Osteoblast (primary cell): ENCODE results near the gene HIPK3. TPM values are rescaled to one million over a fixed set of nuclear protein-coding genes. Genes with fewer than 3 reads are reported as not detected.
"Not testable (repeated sequence)": the region's sequence is repeated elsewhere in the genome, so short reads cannot be mapped to it uniquely, and the experiment has no call there.

Source experiments
- DNase-seq: peaks from one replicate; pipeline ENCODE4 v3.0.0; 2011; ENCODE audit warnings: low spot score, mixed read lengths; ENCODE audit not compliant: insufficient read length; ENCODE audit errors: missing footprints
- H2AFZ ChIP-seq: 2 replicates; pipeline ENCODE4 v1.6.0; 2011; ENCODE audit warnings: mild to moderate bottlenecking, low read length
- H3K27ac ChIP-seq: 2 replicates; pipeline ENCODE4 v1.5.1; 2011; ENCODE audit warnings: mild to moderate bottlenecking, low read depth, low read length, moderate library complexity
- H3K27me3 ChIP-seq: 2 replicates; pipeline ENCODE4 v1.6.0; 2012; ENCODE audit warnings: mild to moderate bottlenecking, control low read depth, inconsistent platforms, low read length, moderate library complexity; ENCODE audit not compliant: insufficient read depth
- H3K36me3 ChIP-seq: 2 replicates; pipeline ENCODE4 v1.5.1; 2011; ENCODE audit warnings: mild to moderate bottlenecking, low read length, control low read depth, moderate library complexity; ENCODE audit not compliant: insufficient read depth
- H3K4me1 ChIP-seq: 2 replicates; pipeline ENCODE4 v1.5.1; 2011; ENCODE audit warnings: mild to moderate bottlenecking, low read length, control low read depth, moderate library complexity; ENCODE audit not compliant: insufficient read depth
- H3K4me2 ChIP-seq: 2 replicates; pipeline ENCODE4 v1.6.0; 2011; ENCODE audit warnings: mild to moderate bottlenecking, low read length; ENCODE audit not compliant: insufficient read depth
- H3K4me3 ChIP-seq: fragments of 200-600 bp; sonication (generic); 3 replicates; pipeline ENCODE4 v1.5.1; 2012; ENCODE audit warnings: mild to moderate bottlenecking, low read length, inconsistent platforms; ENCODE audit not compliant: insufficient read depth
- H3K79me2 ChIP-seq: 2 replicates; pipeline ENCODE4 v1.6.0; 2012; ENCODE audit warnings: mild to moderate bottlenecking, low read length, control low read depth, inconsistent platforms; ENCODE audit not compliant: insufficient read depth
- H3K9me3 ChIP-seq: 2 replicates; pipeline ENCODE4 v1.5.1; 2011; ENCODE audit warnings: low read depth, low read length, control low read depth
- H4K20me1 ChIP-seq: 2 replicates; pipeline ENCODE4 v1.6.0; 2012; ENCODE audit warnings: mild to moderate bottlenecking, low read length, control low read depth; ENCODE audit not compliant: insufficient read depth
- CTCF ChIP-seq: IDR thresholded peaks from 2 replicates; pipeline ENCODE4 v1.5.1; 2011; ENCODE audit warnings: mild to moderate bottlenecking, low read depth, low read length, moderate library complexity; ENCODE audit errors: extremely low read depth
- total RNA-seq: library from RNA; depleted of rRNA; stranded (reverse); fragments of >200 nt; gene quantifications from 2 replicates; pipeline ENCODE4 v1.2.3, GENCODE V29; 2012

Gene HIPK3
- total RNA-seq, 1 donor = 195 TPM

- no peak overlapping the region for H2AFZ ChIP-seq
- no peaks in the 10 kb centered on the region for H3K27me3 ChIP-seq
- H3K4me3 ChIP-seq = no peak overlapping the region
- TF ChIP-seq CTCF = no peak
- no peaks in the 10 kb centered on the region for H4K20me1 ChIP-seq
- H3K36me3 ChIP-seq = no peaks in the 10 kb centered on the region
- H3K9me3 ChIP-seq = no peaks in the 10 kb centered on the region
- peaks cover 11% of the 10 kb centered on the region for H3K4me1 ChIP-seq
- H3K79me2 ChIP-seq = no peaks in the 10 kb centered on the region
- no peak for DNase-seq
- H3K27ac ChIP-seq = no peak overlapping the region
- H3K4me2 ChIP-seq = no peak overlapping the region
Measured at GRCh38 chr11:33366918-33367317, 109.7 kb downstream of the HIPK3 start.

GRCh38 chr11:33368475-33368874, 111.3 kb downstream of the HIPK3 start:
- H3K27ac ChIP-seq, H4K20me1 ChIP-seq, H3K9me3 ChIP-seq, H3K36me3 ChIP-seq, DNase-seq, H3K79me2 ChIP-seq, H3K4me3 ChIP-seq, H3K4me2 ChIP-seq, H2AFZ ChIP-seq, H3K27me3 ChIP-seq: not testable (repeated sequence)
- peaks cover 25% of the 10 kb centered on the region for H3K4me1 ChIP-seq

GRCh38 chr11:33368931-33369330, 111.8 kb downstream of the HIPK3 start:
- Histone ChIP-seq H3K79me2 (no peaks in the 10 kb centered on the region), H4K20me1 (no peaks in the 10 kb centered on the region), H2AFZ (no peak overlapping the region)

GRCh38 chr11:33373636-33374035, 116.5 kb downstream of the HIPK3 start:
- no peak for DNase-seq

More at GRCh38 chr11:33368931-33369330, 111.8 kb downstream of the HIPK3 start:
- no peak for DNase-seq
- H3K4me1 ChIP-seq = peaks cover 25% of the 10 kb centered on the region
- no peaks in the 10 kb centered on the region for H3K9me3 ChIP-seq
- H3K27me3 ChIP-seq = no peaks in the 10 kb centered on the region
- H3K4me2 ChIP-seq = no peak overlapping the region
- no peak overlapping the region for H3K4me3 ChIP-seq
- H3K27ac ChIP-seq = no peak overlapping the region
- H3K36me3 ChIP-seq = no peaks in the 10 kb centered on the region
- TF ChIP-seq CTCF = no peak

More at GRCh38 chr11:33373636-33374035, 116.5 kb downstream of the HIPK3 start:
- Histone ChIP-seq H3K4me1 (peaks cover 35% of the 10 kb centered on the region), H3K27ac (no peak overlapping the region), H4K20me1 (no peaks in the 10 kb centered on the region), H3K9me3 (no peaks in the 10 kb centered on the region), H2AFZ (no peak overlapping the region), H3K36me3 (no peaks in the 10 kb centered on the region), H3K4me2 (no peak overlapping the region), H3K27me3 (no peaks in the 10 kb centered on the region), H3K79me2 (peaks cover 17% of the 10 kb centered on the region), H3K4me3 (no peak overlapping the region)
- TF ChIP-seq CTCF = no peak
